Esophagus muscularis mucosa (tissue), 4 donors: ENCODE measurements around the gene RIPOR2. TPM values are rescaled to one million over a fixed set of nuclear protein-coding genes. Genes with fewer than 3 reads are reported as not detected.

Experiments
- DNase-seq: peaks from one replicate; pipeline ENCODE4 v3.0.0-alpha.2; 2017; ENCODE audit errors: extremely low spot score
- H3K27ac ChIP-seq, 4 donors: fragments of 200-600 bp; sonication (generic); replicated peaks in 1 of 4; 1 replicate in 3 of 4; 2 replicates in 1 of 4; pipeline ENCODE4 v1.5.1; 2016 to 2019; ENCODE audit warnings: mild to moderate bottlenecking in 1 of 4
- H3K27me3 ChIP-seq, 4 donors: fragments of 200-600 bp; sonication (generic); one replicate each; pipeline versions ENCODE4 v1.5.1 to v1.6.0; 2016 to 2019
- H3K36me3 ChIP-seq, 4 donors: fragments of 200-600 bp; sonication (generic); one replicate each; pipeline ENCODE4 v1.5.1; 2016 to 2019
- H3K4me1 ChIP-seq, 4 donors: fragments of 200-600 bp; sonication (generic); one replicate each; pipeline ENCODE4 v1.5.1; 2016 to 2019
- H3K4me3 ChIP-seq, 4 donors: fragments of 200-600 bp; sonication (generic); 1 replicate in 2 of 4; 2 replicates in 2 of 4; pipeline ENCODE4 v1.5.1; 2016 to 2019; ENCODE audit warnings: mild to moderate bottlenecking in 4 of 4, moderate library complexity in 1 of 4
- H3K9me3 ChIP-seq, 4 donors: fragments of 200-600 bp; sonication (generic); 1 replicate in 3 of 4; 2 replicates in 1 of 4; pipeline ENCODE4 v1.5.1; 2016 to 2019
- CTCF ChIP-seq, 3 experiments: fragments of 200-600 bp in 2 of 3; fragments of 450-650 bp in 1 of 3; sonication (generic) in 2 of 3; IDR thresholded peaks; one replicate each; pipeline ENCODE4 v1.5.1; 2017 to 2019; ENCODE audit warnings: antibody characterized with exemption in 3 of 3, mild to moderate bottlenecking in 2 of 3, moderate library complexity in 1 of 3
- EP300 ChIP-seq: sonication (generic); formaldehyde crosslinking; IDR thresholded peaks from one replicate; pipeline ENCODE4 v1.6.1; 2017; ENCODE audit warnings: antibody characterized with exemption
- POLR2A ChIP-seq: fragments of 450-650 bp; IDR thresholded peaks from one replicate; pipeline ENCODE4 v1.6.1; 2017; ENCODE audit warnings: antibody characterized with exemption, moderate library complexity, mild to moderate bottlenecking, low read depth
- POLR2AphosphoS5 ChIP-seq, 2 donors: sonication (generic); formaldehyde crosslinking; IDR thresholded peaks; one replicate each; pipeline ENCODE4 v1.6.1; 2017; ENCODE audit warnings: antibody characterized with exemption in 2 of 2
- WGBS: methylation state at CpG from one replicate; pipeline ENCODE4 v1.1.5; 2018; 5-methylcytosine and 5-hydroxymethylcytosine counted together
- intact Hi-C: fragments of 100-400 bp; cut with DNase I; formaldehyde crosslinking; loops from one replicate; pipeline ENCODE4 v1.15.1; 2023
- total RNA-seq, 4 donors: library from RNA; depleted of rRNA; stranded (reverse); fragments of >200 nt; gene quantifications; one replicate each; pipeline versions ENCODE4 v1.1.0 to v1.2.1, GENCODE V29; 2016

Gene RIPOR2
- total RNA-seq, 4 donors from 2014 or later = 2.6 to 14.4 (median 5.1) TPM

GRCh38 chr6:24923885-24924401 lies 11.8 kb downstream of the RIPOR2 start:
- no peaks in the 10 kb centered on the region for H3K27me3 ChIP-seq
- H3K4me1 ChIP-seq = peaks cover 8 to 26% (median 16%) of the 10 kb centered on the region in 4 donors
- DNase-seq = peak; percentile 34
- no peak overlapping the region for H3K27ac ChIP-seq
- TF ChIP-seq EP300 (no peak), POLR2AphosphoS5 (IDR thresholded peaks at IDR 0.05) (no peak), CTCF (IDR thresholded peaks at IDR 0.05) (no peak), POLR2A (no peak)
- H3K4me3 ChIP-seq = no peak overlapping the region
- 78% methylated on average over 8 of the region's 8 CpGs for WGBS
- no peaks in the 10 kb centered on the region for H3K36me3 ChIP-seq
- no peaks in the 10 kb centered on the region for H3K9me3 ChIP-seq
- intact Hi-C loops = no loop called here

GRCh38 chr6:24922814-24923213 lies 12.9 kb downstream of the RIPOR2 start:
- Histone ChIP-seq H3K36me3 (no peaks in the 10 kb centered on the region), H3K4me3 (no peak overlapping the region), H3K27me3 (no peaks in the 10 kb centered on the region), H3K4me1 (peaks cover 14 to 20% (median 18%) of the 10 kb centered on the region in 4 donors), H3K9me3 (no peaks in the 10 kb centered on the region), H3K27ac (no peak overlapping the region)
- 87% methylated on average over 2 of the region's 2 CpGs for WGBS
- DNase-seq = no peak
- intact Hi-C loops = no loop called here
- no peak for TF ChIP-seq POLR2AphosphoS5 (IDR thresholded peaks at IDR 0.05)
- TF ChIP-seq CTCF (IDR thresholded peaks at IDR 0.05) = no peak
- no peak for TF ChIP-seq EP300
- no peak for TF ChIP-seq POLR2A

DNA sequence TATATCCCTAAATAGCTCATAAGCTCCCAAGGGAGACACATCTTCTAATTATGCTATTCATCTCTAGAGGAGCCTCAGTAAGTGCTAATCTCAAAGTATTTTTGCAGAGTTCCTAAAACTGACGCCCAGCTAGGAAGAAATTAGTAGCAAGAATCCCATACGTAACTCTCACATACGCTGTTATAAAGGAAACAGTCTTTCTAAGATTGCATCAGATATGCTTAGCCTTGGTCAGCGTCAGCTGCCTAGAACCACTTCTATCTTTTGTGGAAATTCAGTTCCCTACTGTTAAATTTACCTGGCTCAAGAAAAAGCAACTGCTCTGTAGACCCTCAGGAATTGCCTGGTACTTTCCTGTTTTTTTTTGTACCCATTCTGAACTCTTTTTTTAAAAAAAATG lies 13.6 kb downstream of the RIPOR2 start:
- DNase-seq = no peak
- Histone ChIP-seq H3K9me3 (no peaks in the 10 kb centered on the region), H3K27ac (no peak overlapping the region), H3K36me3 (no peaks in the 10 kb centered on the region), H3K4me3 (no peak overlapping the region), H3K27me3 (no peaks in the 10 kb centered on the region), H3K4me1 (peaks cover 14 to 20% (median 18%) of the 10 kb centered on the region in 4 donors)
- intact Hi-C loops = no loop called here
- WGBS = 81% methylated on average over 4 of the region's 4 CpGs
- no peak for TF ChIP-seq EP300
- no peak for TF ChIP-seq POLR2A
- TF ChIP-seq POLR2AphosphoS5 (IDR thresholded peaks at IDR 0.05) = no peak
- no peak for TF ChIP-seq CTCF (IDR thresholded peaks at IDR 0.05)

DNA sequence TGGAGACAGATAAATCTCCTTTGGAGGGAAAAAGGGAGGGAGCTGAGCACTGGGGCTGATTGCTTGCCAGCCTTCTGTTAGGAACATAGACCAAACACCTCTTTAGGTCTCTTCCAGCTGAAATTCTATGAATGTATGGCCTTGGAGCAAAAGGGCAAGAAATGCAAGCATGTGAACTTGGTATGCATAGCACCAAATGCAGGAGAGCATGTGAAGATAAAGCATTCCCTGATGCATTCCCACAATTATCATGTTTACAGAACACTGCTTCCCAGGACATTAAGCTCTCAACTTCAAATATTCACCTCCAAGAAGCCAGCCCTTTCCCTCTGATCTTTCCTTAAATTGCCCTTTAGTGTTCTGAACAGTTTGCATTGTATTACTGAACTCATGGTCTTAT lies 15.6 kb downstream of the RIPOR2 start:
- Histone ChIP-seq H3K4me1 (peaks cover 14 to 20% (median 18%) of the 10 kb centered on the region in 4 donors), H3K9me3 (no peaks in the 10 kb centered on the region), H3K27ac (no peak overlapping the region), H3K27me3 (no peaks in the 10 kb centered on the region), H3K36me3 (no peaks in the 10 kb centered on the region), H3K4me3 (no peak overlapping the region)
- DNase-seq = peak; percentile 21
- TF ChIP-seq POLR2A (no peak), POLR2AphosphoS5 (IDR thresholded peaks at IDR 0.05) (no peak), CTCF (IDR thresholded peaks at IDR 0.05) (no peak), EP300 (no peak)
- intact Hi-C loops = no loop called here
